ENCODE measurements around the gene UBN1. TPM values are rescaled to one million over a fixed set of nuclear protein-coding genes. Genes with fewer than 3 reads are reported as not detected.
"Not testable (repeated sequence)": the region's sequence is repeated elsewhere in the genome, so short reads cannot be mapped to it uniquely, and the experiment has no call there.

UBN1 gene
- total RNA-seq, 1 experiment from 2014 or later: 25.2 TPM

DNA sequence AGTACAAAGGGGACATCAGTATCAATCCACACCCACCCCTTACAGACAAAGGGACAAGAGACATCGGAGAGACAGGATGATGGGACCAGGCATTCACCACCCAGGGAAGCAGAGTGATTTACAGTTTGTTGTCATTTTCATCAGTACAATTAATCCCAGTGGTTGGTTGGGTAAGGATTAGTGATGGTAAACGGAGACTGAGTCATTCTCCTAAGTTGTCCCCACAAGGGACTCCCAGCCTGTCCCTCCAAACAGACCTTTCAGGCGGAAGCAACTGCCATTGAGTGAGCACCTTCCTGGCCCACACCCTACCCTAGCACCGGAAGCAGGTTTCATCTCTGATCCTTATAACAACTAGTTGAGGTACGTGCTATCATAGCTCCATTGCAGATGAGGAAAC, 78.5 kb downstream of the UBN1 start:
- no peak for DNase-seq (ENCODE audit: extremely low read depth, low read depth)

DNA sequence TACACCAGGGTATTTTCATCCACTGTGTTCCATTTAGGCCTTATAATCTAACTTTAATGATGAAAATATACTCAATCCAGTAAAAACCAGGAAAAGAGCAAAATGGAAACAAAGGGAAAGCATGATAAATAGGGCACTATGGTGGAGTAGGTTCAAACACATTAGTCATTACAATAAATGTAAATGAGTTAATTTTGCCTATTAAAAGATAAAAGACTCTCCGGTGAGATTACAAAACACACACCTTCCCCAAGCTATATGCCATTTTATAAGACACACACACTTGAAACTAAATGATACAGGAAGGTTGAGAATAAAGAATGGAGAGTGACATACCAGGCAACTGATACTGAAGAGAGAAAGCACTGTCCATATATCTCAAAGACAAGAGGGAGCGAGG, 79.6 kb downstream of the UBN1 start:
- no peak for DNase-seq (ENCODE audit: extremely low read depth, low read depth)

DNA sequence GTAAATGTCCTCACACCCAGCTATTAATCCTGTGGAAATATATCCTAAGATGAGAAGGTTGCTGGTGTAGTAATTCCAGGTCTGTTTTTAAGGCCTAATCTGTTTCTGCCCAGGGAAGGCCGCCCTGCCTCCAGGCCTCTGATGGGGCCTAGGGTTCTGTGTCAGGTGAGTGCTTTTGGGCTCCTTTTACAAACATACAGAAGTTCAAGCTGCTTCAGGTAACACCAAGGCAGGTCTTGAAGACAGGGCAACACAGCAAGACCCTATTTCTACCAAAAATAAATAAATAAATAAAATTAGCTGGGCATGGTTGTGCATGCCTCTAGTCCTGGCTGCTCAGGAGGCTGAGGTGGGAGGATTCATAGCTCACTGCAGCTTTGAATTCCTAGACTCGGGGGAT, 80.4 kb downstream of the UBN1 start:
- DNase-seq (ENCODE audit: extremely low read depth, low read depth): no peak

DNA sequence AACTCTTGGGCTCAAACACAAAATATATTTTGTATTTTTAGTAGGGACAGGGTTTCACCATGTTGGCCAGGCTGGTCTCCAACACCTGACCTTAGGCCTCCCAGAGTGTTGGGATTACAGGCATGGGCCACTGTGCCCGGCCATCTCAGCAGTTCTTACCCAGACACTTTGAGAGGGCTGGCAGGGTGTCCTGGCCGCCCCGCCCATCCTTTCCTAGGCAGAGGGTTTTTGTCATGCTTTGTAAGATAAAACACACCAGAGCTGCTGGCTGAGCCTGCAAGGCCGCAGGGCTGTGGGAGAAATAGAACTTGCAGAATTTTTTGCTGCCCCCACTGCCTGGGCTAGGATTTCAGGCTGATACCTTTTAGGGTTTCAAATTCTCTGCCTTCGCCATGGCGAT, 80.9 kb downstream of the UBN1 start:
- no peak for DNase-seq (ENCODE audit: extremely low read depth, low read depth)

DNA sequence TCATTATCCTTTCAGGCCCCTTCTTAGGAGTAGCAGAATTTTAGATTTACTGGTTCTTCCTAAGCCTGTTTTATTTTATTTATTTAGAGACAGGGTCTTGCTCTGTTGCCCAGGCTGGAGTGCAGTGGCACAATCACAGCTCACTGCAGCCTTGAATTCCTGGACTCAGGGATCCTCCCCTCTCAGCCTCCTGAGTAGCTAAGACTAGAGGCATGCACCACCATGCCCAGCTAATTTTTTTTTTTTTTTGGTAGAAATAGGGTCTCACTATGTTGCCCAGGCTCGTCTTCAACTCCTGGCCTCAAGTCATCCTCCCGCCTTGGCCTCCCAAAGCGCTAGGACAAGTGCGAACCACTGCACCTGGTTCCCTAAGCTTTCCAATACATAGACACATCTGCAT, 82.3 kb downstream of the UBN1 start:
- not testable (repeated sequence) for DNase-seq (ENCODE audit: extremely low read depth, low read depth)

DNA sequence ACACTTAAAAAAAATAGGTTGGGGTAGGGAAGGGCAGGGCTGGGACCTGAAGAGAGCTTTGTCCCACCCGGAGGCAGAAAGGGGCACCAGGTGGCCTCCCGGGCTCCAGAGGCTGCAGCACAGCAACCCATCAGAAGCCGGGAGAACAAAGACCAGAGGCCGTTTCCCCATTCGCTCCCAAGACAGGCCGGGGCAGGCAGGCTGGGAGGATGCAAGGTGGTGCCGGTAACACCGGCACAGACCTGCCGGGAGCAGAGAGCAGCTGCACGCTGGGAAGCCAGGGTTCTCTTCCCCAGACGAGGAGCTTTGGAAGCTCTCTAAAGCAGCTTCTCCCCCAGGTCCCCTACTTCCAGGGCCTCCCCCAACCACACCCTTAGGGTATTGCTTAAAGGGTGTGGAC, 84.1 kb downstream of the UBN1 start:
- DNase-seq (ENCODE audit: extremely low read depth, low read depth): no peak

Other genes with a start within 250 kb of the UBN1 start
- gene UBALD1, start 232.6 kb upstream of the UBN1 start, total RNA-seq (2014; rRNA removed; shearing (Covaris generic)): 10.7 and 11.5 TPM in 2 replicates
- gene MGRN1, start 222.7 kb upstream of the UBN1 start, total RNA-seq (2014; rRNA removed; shearing (Covaris generic)): 13.6 and 15.3 TPM in 2 replicates
- 5.5 and 7.8 TPM in 2 replicates for gene NUDT16L1, start 153.9 kb upstream of the UBN1 start, total RNA-seq (2014; rRNA removed; shearing (Covaris generic))
- gene ANKS3, start 113.2 kb upstream of the UBN1 start, total RNA-seq (2014; rRNA removed; shearing (Covaris generic)): 8.2 and 13.8 TPM in 2 replicates
- gene DNAAF8, start 112.9 kb upstream of the UBN1 start, total RNA-seq (2014; rRNA removed; shearing (Covaris generic)): 0.15 and 0.26 TPM in 2 replicates
- 6.2 and 7.0 TPM in 2 replicates for gene ZNF500, start 80.3 kb upstream of the UBN1 start, total RNA-seq (2014; rRNA removed; shearing (Covaris generic))
- gene SEPTIN12, start 59.1 kb upstream of the UBN1 start, total RNA-seq (2014; rRNA removed; shearing (Covaris generic)): not detected in 2 replicates
- gene SMIM22, start 52.1 kb upstream of the UBN1 start, total RNA-seq (2014; rRNA removed; shearing (Covaris generic)): not detected in 2 replicates
- 5.3 and 9.5 TPM in 2 replicates for gene ROGDI, start 44.8 kb upstream of the UBN1 start, total RNA-seq (2014; rRNA removed; shearing (Covaris generic))
- 21.8 and 31.1 TPM in 2 replicates for gene GLYR1, start 193 bp upstream of the UBN1 start, total RNA-seq (2014; rRNA removed; shearing (Covaris generic))
- 2.5 and 3.5 TPM in 2 replicates for gene PPL, start 89.7 kb downstream of the UBN1 start, total RNA-seq (2014; rRNA removed; shearing (Covaris generic))
- gene SEC14L5, start 110.8 kb downstream of the UBN1 start, total RNA-seq (2014; rRNA removed; shearing (Covaris generic)): 0.02 and 0.12 TPM in 2 replicates
- 15.2 and 18.9 TPM in 2 replicates for gene NAGPA, start 186.5 kb downstream of the UBN1 start, total RNA-seq (2014; rRNA removed; shearing (Covaris generic))
- not detected in 2 replicates for gene C16orf89, start 218.5 kb downstream of the UBN1 start, total RNA-seq (2014; rRNA removed; shearing (Covaris generic))
- gene ALG1, start 224.4 kb downstream of the UBN1 start, total RNA-seq (2014; rRNA removed; shearing (Covaris generic)): 21.6 and 22.0 TPM in 2 replicates

Data from NCI-H460 (cell line).